Motor neuron (in vitro differentiated cells): ENCODE results near the gene FBXO7. TPM values are rescaled to one million over a fixed set of nuclear protein-coding genes. Genes with fewer than 3 reads are reported as not detected.

Experiments
- total RNA-seq, 8 experiments: library from RNA; unstranded; fragments of 300-600 nt; gene quantifications; 2 replicates each; pipeline versions ENCODE4 v1.2.3 to v1.2.4, GENCODE V29; 2022

The FBXO7 gene
- total RNA-seq, 8 experiments from 2014 or later = 39.8 to 100 (median 60.2) TPM

Other genes with a start within 250 kb of the FBXO7 start
- gene SLC5A4, start 219.5 kb upstream of the FBXO7 start, total RNA-seq = under 1 TPM in 2 of 8 experiments, not detected in 6; 0.14 to 0.81 TPM
- gene RFPL3, start 116.9 kb upstream of the FBXO7 start, total RNA-seq = under 1 TPM in 2 of 8 experiments, not detected in 6; 0.24 to 0.31 TPM
- gene RTCB, start 62.6 kb upstream of the FBXO7 start, total RNA-seq = 100 to 1,000 TPM in 2 of 8 experiments, 10 to 100 TPM in 6; 73.0 to 114 (median 81.8) TPM
- 1 to 10 TPM in 1 of 8 experiments, under 1 TPM in 1, not detected in 6; 0.11 to 5.0 TPM for gene BPIFC, start 10.4 kb upstream of the FBXO7 start, total RNA-seq